Ovary (tissue), 9 donors: Measurements from ENCODE around the gene MED27. TPM values are rescaled to one million over a fixed set of nuclear protein-coding genes. Genes with fewer than 3 reads are reported as not detected.

Source experiments
- DNase-seq, 5 donors: peaks; one replicate each; pipeline ENCODE4 v3.0.0-alpha.2; 2019 to 2020
- H3K27ac ChIP-seq, 2 donors: fragments of 200-600 bp; one replicate each; pipeline versions ENCODE4 v1.5.1 to v1.8.0; 2019 to 2022
- H3K27me3 ChIP-seq: fragments of 200-600 bp; one replicate; pipeline ENCODE4 v1.8.0; 2022
- H3K36me3 ChIP-seq: fragments of 200-600 bp; sonication (generic); one replicate; pipeline ENCODE4 v1.5.1; 2019
- H3K4me1 ChIP-seq: one replicate; pipeline ENCODE4 v1.8.1; 2013; ENCODE audit warnings: mild to moderate bottlenecking, moderate library complexity; ENCODE audit not compliant: insufficient read depth
- H3K4me3 ChIP-seq: fragments of 200-600 bp; sonication (generic); one replicate; pipeline ENCODE4 v1.5.1; 2017
- H3K9me3 ChIP-seq, 2 donors: fragments of 200-600 bp in 1 of 2; sonication (generic) in 1 of 2; one replicate each; pipeline versions ENCODE4 v1.5.1 to v1.8.1; 2013 to 2019; ENCODE audit warnings: mild to moderate bottlenecking in 1 of 2, moderate library complexity in 1 of 2
- EP300 ChIP-seq: sonication (generic); formaldehyde crosslinking; IDR thresholded peaks from one replicate; pipeline ENCODE4 v1.6.1; 2017; ENCODE audit warnings: antibody characterized with exemption
- POLR2A ChIP-seq: fragments of 450-650 bp; IDR thresholded peaks from one replicate; pipeline ENCODE4 v1.6.1; 2017; ENCODE audit warnings: antibody characterized with exemption, mild to moderate bottlenecking, moderate library complexity
- WGBS, 3 donors: extraction: QIAGEN DNeasy Blood & Tissue Kit in 1 of 3; methylation state at CpG; one replicate each; pipeline versions ENCODE4 v1.1.5 to v1.1.7; 2013 to 2017; 5-methylcytosine and 5-hydroxymethylcytosine counted together
- intact Hi-C, 4 donors: fragments of 100-400 bp; cut with DNase I; formaldehyde crosslinking; loops; one replicate each; pipeline versions ENCODE4 v1.11.0 to v1.15.1; 2022 to 2023
- polyA plus RNA-seq, 2 donors: library from polyadenylated mRNA; stranded (reverse); fragments of 200-250 nt in 1 of 2; fragments of 350-450 nt in 1 of 2; fragmentation: Illumina TruSeq in 1 of 2; extraction: RNeasy Lipid Tissue Mini Kit (QIAGEN cat#74804) in 1 of 2; gene quantifications; one replicate each; pipeline ENCODE4 v1.2.3, GENCODE V29; 2013 to 2014
- total RNA-seq, 7 donors: library from RNA; depleted of rRNA in 2 of 7; stranded (reverse); fragments of >200 nt in 2 of 7; fragmentation: NEBNext Ultra II Directional in 3 of 7; extraction: Animal tissue kit (Norgen Biotek cat#: 25700) in 3 of 7; gene quantifications; one replicate each; pipeline versions ENCODE4 v1.1.0 to v1.2.4, GENCODE V29; 2016 to 2023
- TF ChIP-seq, protein P1 (sequence below), 3 donors: fragments of 450-650 bp in 2 of 3; fragments of 200-600 bp in 1 of 3; IDR thresholded peaks; one replicate each; pipeline versions ENCODE4 v1.5.1 to v1.8.0; 2016 to 2022; ENCODE audit warnings: antibody characterized with exemption in 3 of 3, mild to moderate bottlenecking in 1 of 3
- donor health status: DM: no; HTN: no; CAD: no; lungs with moderate emphysema.
- donor health status: DM: no; HTN: no; CAD: no.
- donor health status: Bipolar disorder and iron deficiency.
- donor health status: DM: yes; HTN: yes; CAD: no.
- donor health status: DM: no; HTN: no; CAD: no.
- donor health status: DM: yes; HTN: yes; CAD: no.

MED27 gene
- total and polyA plus RNA-seq, 9 donors = 7.6 to 24.9 (median 17.4) TPM

DNA sequence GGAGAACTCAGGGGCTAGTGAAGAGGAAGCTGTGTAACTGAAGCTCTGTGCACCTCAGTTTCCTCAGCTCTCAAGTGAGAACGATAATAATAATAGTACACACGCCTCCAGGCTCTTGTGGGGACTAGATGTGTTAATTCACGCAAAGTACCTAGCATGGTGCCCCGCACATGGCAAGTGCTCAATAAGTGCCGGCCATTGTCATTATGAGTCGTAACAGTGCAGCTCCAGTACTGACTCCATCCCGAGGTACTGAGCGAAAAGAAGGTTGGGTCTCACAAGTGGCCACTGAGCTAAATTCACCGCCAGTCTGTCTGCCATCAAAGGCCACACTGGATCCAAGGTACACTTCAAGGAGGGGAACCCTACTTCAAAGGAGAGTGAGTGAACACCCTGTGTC lies 40.4 kb downstream of the MED27 start:
- no peak for DNase-seq
- TF ChIP-seq, protein P1, sequence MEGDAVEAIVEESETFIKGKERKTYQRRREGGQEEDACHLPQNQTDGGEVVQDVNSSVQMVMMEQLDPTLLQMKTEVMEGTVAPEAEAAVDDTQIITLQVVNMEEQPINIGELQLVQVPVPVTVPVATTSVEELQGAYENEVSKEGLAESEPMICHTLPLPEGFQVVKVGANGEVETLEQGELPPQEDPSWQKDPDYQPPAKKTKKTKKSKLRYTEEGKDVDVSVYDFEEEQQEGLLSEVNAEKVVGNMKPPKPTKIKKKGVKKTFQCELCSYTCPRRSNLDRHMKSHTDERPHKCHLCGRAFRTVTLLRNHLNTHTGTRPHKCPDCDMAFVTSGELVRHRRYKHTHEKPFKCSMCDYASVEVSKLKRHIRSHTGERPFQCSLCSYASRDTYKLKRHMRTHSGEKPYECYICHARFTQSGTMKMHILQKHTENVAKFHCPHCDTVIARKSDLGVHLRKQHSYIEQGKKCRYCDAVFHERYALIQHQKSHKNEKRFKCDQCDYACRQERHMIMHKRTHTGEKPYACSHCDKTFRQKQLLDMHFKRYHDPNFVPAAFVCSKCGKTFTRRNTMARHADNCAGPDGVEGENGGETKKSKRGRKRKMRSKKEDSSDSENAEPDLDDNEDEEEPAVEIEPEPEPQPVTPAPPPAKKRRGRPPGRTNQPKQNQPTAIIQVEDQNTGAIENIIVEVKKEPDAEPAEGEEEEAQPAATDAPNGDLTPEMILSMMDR (IDR thresholded peaks at IDR 0.05) = no peak
- no peak for TF ChIP-seq POLR2A
- no peak for TF ChIP-seq EP300
- 96 to 97% (median 96%) methylated on average over 9 of the region's 9 CpGs for WGBS, 3 donors
- H3K27ac ChIP-seq = no peak overlapping the region
- no peaks in the 10 kb centered on the region for H3K4me1 ChIP-seq
- intact Hi-C loops = no loop called here
- H3K27me3 ChIP-seq = no peaks in the 10 kb centered on the region
- no peaks in the 10 kb centered on the region for H3K36me3 ChIP-seq
- H3K4me3 ChIP-seq = no peak overlapping the region
- no peaks in the 10 kb centered on the region for H3K9me3 ChIP-seq

DNA sequence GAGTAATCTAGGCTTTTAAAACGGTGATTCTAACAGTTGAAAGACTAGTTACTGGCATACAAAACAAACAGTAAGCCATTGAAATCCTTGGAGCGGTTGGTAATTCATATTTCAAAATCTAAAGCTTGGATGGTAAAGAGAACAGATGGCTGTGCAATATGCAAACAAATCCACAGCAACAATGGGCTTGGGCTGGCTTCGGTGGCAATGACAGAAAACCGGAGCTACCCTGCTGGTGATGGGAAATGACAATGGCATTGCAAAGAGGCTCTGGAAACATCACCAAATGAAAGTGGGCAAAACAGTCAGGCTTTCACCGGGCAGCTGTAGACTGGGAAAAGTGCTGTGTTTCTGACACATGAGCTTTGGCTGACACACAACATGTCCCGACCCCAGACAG lies 42.2 kb downstream of the MED27 start:
- 85 to 91% (median 86%) methylated on average over 6 of the region's 6 CpGs for WGBS, 3 donors
- no peaks in the 10 kb centered on the region for H3K4me1 ChIP-seq
- H3K9me3 ChIP-seq = no peaks in the 10 kb centered on the region
- H3K27me3 ChIP-seq = no peaks in the 10 kb centered on the region
- no peak for DNase-seq
- no peak overlapping the region for H3K4me3 ChIP-seq
- no peak for TF ChIP-seq EP300
- TF ChIP-seq, protein P1 (IDR thresholded peaks at IDR 0.05) = no peak
- no peak for TF ChIP-seq POLR2A
- H3K27ac ChIP-seq = no peak overlapping the region
- intact Hi-C loops = no loop called here
- no peaks in the 10 kb centered on the region for H3K36me3 ChIP-seq

DNA sequence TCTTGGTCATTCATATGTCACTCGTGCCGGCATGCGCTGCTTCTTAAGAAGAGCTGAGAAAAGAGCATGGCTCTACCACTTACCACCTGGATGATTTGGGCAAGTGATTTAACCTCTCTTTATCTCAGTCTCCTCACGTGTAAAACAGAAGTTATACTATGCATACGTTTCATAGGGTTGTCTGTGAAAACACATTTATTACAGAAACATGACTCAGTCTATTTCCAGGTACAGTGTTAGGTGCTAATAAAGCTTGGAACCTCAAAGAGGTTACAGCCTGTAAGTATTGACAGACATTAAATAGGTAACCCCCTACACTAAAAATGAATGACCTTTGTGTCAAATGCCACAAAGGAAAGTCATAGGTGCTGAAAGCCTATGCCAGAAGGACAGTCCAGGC lies 43.1 kb downstream of the MED27 start:
- H3K4me3 ChIP-seq = no peak overlapping the region
- H3K27ac ChIP-seq = no peak overlapping the region
- H3K36me3 ChIP-seq = no peaks in the 10 kb centered on the region
- H3K27me3 ChIP-seq = no peaks in the 10 kb centered on the region
- H3K4me1 ChIP-seq = no peaks in the 10 kb centered on the region
- intact Hi-C loops = no loop called here
- 81 to 90% (median 89%) methylated on average over 5 of the region's 5 CpGs for WGBS, 3 donors
- TF ChIP-seq, protein P1 (IDR thresholded peaks at IDR 0.05) = no peak
- TF ChIP-seq EP300 (no peak), POLR2A (no peak)
- DNase-seq = no peak
- no peaks in the 10 kb centered on the region for H3K9me3 ChIP-seq

DNA sequence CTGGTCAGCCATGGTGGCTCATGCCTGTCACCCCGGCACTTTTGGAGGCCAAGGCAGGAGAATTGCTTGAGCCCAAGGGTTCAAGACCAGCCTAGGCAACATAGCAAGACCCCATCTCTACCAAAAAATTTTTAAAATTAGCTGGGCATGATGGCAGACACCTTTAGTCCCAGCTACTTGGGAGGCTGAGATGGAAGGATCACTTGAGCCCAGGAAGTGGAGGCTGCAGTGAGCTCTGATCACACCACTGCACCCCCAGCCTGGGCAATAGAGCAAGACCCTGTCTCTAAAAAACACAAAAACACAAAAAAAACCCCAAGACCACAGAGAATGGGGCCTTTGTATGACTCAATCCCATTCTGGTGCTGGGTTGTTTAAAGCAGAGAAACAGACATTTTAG lies 44.0 kb downstream of the MED27 start:
- H3K36me3 ChIP-seq = no peaks in the 10 kb centered on the region
- no peaks in the 10 kb centered on the region for H3K9me3 ChIP-seq
- H3K27ac ChIP-seq = no peak overlapping the region
- no peak overlapping the region for H3K4me3 ChIP-seq
- 94 to 98% (median 95%) methylated on average over 1 of the region's 1 CpG for WGBS, 3 donors
- no peaks in the 10 kb centered on the region for H3K4me1 ChIP-seq
- no peak for TF ChIP-seq POLR2A
- TF ChIP-seq, protein P1 (IDR thresholded peaks at IDR 0.05) = no peak
- no peak for TF ChIP-seq EP300
- DNase-seq = no peak
- H3K27me3 ChIP-seq = no peaks in the 10 kb centered on the region
- intact Hi-C loops = no loop called here
